Skeletal muscle tissue (tissue), 4 donors: ENCODE data around the gene MICU2. TPM values are rescaled to one million over a fixed set of nuclear protein-coding genes. Genes with fewer than 3 reads are reported as not detected.

Source experiments
- H3K27ac ChIP-seq: one replicate; pipeline ENCODE4 v1.7.0; 2013; ENCODE audit warnings: mild to moderate bottlenecking, low read depth, low read length, inconsistent platforms
- H3K27me3 ChIP-seq, 3 donors: one replicate each; pipeline ENCODE4 v1.7.0; 2013; ENCODE audit warnings: low read length in 3 of 3; ENCODE audit not compliant: control insufficient read depth in 3 of 3, insufficient read depth in 3 of 3
- H3K36me3 ChIP-seq, 3 donors: one replicate each; pipeline ENCODE4 v1.7.0; 2013; ENCODE audit warnings: low read length in 3 of 3; ENCODE audit not compliant: control insufficient read depth in 3 of 3, insufficient read depth in 3 of 3
- H3K4me1 ChIP-seq, 3 donors: one replicate each; pipeline ENCODE4 v1.7.0; 2013; ENCODE audit warnings: low read length in 3 of 3, mild to moderate bottlenecking in 3 of 3; ENCODE audit not compliant: control insufficient read depth in 3 of 3, insufficient read depth in 3 of 3
- H3K4me3 ChIP-seq, 3 donors: one replicate each; pipeline ENCODE4 v1.7.0; 2013; ENCODE audit warnings: low read length in 3 of 3
- H3K9ac ChIP-seq, 3 donors: one replicate each; pipeline ENCODE4 v1.7.0; 2013; ENCODE audit warnings: low read length in 3 of 3, mild to moderate bottlenecking in 3 of 3, moderate library complexity in 2 of 3, low read depth in 1 of 3
- H3K9me3 ChIP-seq, 3 donors: one replicate each; pipeline ENCODE4 v1.7.0; 2013; ENCODE audit warnings: low read length in 3 of 3; ENCODE audit not compliant: control insufficient read depth in 3 of 3
- total RNA-seq: library from RNA; depleted of rRNA; stranded (reverse); fragments of >200 nt; gene quantifications from one replicate; pipeline ENCODE4 v1.2.3, GENCODE V29; 2014
- donor health status: Osteomylitis.

MICU2 gene
- total RNA-seq, 1 donor from 2014 or later, result 34.4 TPM

DNA sequence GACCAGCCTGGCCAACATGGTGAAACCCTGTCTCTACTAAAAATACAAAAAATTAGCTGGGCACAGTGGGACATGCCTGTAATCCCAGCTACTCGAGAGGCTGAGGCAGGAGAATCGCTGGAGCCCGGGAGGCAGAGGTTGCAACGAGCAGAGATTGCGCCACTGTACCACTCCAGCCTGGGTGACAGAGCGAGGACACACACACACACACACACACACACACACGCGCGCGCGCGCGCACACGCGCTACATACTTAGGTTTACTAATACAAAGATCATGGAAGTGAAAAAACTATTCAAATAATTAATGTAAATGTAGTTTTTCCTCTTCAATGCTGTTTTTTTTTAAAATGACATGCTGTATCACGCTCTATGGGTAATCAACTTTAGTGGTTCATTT lies 86.4 kb downstream of the MICU2 start:
- Histone ChIP-seq H3K27me3 (no peaks in the 10 kb centered on the region), H3K27ac (no peak overlapping the region), H3K4me1 (no peaks in the 10 kb centered on the region), H3K9me3 (no peaks in the 10 kb centered on the region), H3K4me3 (no peak overlapping the region), H3K9ac (no peak overlapping the region), H3K36me3 (peaks cover 3 to 19% (median 13%) of the 10 kb centered on the region in 3 donors)

DNA sequence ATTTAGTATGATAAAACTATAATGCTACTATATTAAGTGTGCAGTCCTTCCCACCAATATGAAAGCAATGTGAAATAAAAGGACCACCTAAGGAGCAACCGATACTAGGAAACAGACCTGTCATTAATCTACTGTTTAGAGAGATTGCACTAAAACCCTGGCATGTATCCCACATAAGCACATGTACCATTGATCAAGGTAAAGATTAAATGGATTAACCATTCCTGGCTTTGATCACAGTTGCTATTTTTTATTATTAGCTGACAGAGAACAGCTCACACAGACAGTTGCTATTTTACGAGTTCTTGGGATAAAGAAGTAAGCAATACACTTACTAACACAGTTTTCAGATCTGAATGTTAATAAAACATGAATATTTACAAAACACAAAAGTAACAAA lies 87.2 kb downstream of the MICU2 start:
- H3K9ac ChIP-seq, result no peak overlapping the region
- H3K4me3 ChIP-seq, result no peak overlapping the region

GRCh38 chr13:21511849-21512248 lies 92.1 kb downstream of the MICU2 start:
- no peaks in the 10 kb centered on the region for H3K27me3 ChIP-seq
- peaks cover 7 to 16% (median 13%) of the 10 kb centered on the region in 3 donors for H3K36me3 ChIP-seq
- H3K27ac ChIP-seq, result no peak overlapping the region

More for the DNA sequence above, 87.2 kb downstream of the MICU2 start:
- Histone ChIP-seq H3K4me1 (no peaks in the 10 kb centered on the region), H3K9me3 (no peaks in the 10 kb centered on the region), H3K27me3 (no peaks in the 10 kb centered on the region), H3K27ac (no peak overlapping the region), H3K36me3 (peaks cover 3 to 19% (median 11%) of the 10 kb centered on the region in 3 donors)

GRCh38 chr13:21504379-21504778 lies 99.6 kb downstream of the MICU2 start:
- Histone ChIP-seq H3K9me3 (no peaks in the 10 kb centered on the region), H3K27ac (no peak overlapping the region), H3K27me3 (no peaks in the 10 kb centered on the region), H3K9ac (no peak overlapping the region), H3K36me3 (peaks cover 5 to 14% (median 9%) of the 10 kb centered on the region in 3 donors), H3K4me1 (no peaks in the 10 kb centered on the region), H3K4me3 (no peak overlapping the region)

More at GRCh38 chr13:21511849-21512248, 92.1 kb downstream of the MICU2 start:
- H3K9me3 ChIP-seq, result no peaks in the 10 kb centered on the region
- H3K4me1 ChIP-seq, result no peaks in the 10 kb centered on the region
- H3K9ac ChIP-seq, result no peak overlapping the region
- H3K4me3 ChIP-seq, result no peak overlapping the region

DNA sequence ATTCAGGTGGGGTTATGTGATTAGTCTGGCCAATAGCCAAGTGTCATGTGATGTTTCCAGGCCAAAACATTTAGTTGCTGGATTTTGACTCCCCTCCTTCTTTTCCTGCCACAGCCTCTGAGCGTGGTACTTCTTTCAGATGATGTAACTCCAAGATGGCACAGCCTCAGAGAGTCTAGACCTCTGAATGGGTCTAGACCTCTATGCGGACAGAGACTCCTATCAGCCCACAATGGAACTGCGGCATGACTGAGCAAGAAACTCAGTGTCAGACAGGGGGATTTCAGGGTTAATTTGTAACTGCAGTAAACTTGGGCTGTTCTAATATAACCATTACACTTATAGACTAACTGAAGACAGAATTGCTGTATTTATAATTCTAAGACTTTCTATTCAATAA lies 102.3 kb downstream of the MICU2 start:
- H3K36me3 ChIP-seq, result peaks cover 2 to 8% (median 7%) of the 10 kb centered on the region in 3 donors
- H3K27me3 ChIP-seq, result no peaks in the 10 kb centered on the region
- no peak overlapping the region for H3K4me3 ChIP-seq
- H3K27ac ChIP-seq, result no peak overlapping the region
- no peak overlapping the region for H3K9ac ChIP-seq
- no peaks in the 10 kb centered on the region for H3K9me3 ChIP-seq
- no peaks in the 10 kb centered on the region for H3K4me1 ChIP-seq

DNA sequence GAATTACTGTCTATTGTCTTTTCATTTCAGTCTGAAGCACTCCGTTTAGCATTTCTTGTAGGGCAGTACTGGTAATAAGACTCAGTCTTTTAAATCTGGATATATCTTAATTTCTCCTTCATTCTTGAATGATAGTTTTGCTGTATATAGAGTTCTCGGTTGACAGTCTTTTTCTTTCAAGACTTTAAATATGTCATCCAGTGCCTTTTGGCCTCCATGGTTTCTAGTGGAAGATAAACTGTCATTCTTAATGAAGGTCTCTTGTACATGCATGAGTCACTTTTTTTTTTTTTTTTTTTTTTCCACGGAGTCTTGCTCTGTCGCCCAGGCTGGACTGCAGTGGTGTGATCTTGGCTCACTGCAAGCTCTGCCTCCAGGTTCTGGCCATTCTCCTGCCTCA lies 117.6 kb downstream of the MICU2 start:
- Histone ChIP-seq H3K9ac (no peak overlapping the region), H3K27ac (no peak overlapping the region)

DNA sequence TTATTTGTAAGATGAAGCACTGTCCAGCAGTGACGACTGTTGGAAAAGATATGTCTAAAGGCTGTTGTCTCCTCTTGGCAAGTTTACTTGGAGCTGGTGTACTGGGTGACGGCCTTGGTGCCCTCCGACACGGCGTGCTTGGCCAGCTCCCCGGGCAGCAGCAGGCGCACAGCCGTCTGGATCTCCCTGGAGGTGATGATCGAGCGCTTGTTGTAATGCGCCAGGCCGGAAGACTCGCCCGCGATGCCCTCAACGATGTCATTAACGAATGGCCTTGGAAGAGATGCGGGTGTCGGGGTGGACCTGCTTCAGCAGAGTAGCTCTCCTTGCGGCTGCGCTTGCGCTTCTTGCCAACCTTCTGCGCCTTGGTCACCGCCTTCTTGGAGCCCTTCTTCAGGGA lies 120.2 kb downstream of the MICU2 start:
- H3K9me3 ChIP-seq, result peaks cover 0 to 4% (median 3%) of the 10 kb centered on the region in 3 donors
- H3K27me3 ChIP-seq, result no peaks in the 10 kb centered on the region
- H3K9ac ChIP-seq, result no peak overlapping the region
- H3K27ac ChIP-seq, result no peak overlapping the region
- H3K4me1 ChIP-seq, result peaks cover 3 to 12% (median 5%) of the 10 kb centered on the region in 3 donors
- H3K36me3 ChIP-seq, result no peaks in the 10 kb centered on the region
- no peak overlapping the region for H3K4me3 ChIP-seq

More for the DNA sequence above, 117.6 kb downstream of the MICU2 start:
- Histone ChIP-seq H3K9me3 (peaks cover 0 to 4% (median 3%) of the 10 kb centered on the region in 3 donors), H3K27me3 (no peaks in the 10 kb centered on the region), H3K36me3 (peaks cover 3 to 14% (median 4%) of the 10 kb centered on the region in 3 donors), H3K4me1 (peaks cover 0 to 3% (median 0%) of the 10 kb centered on the region in 3 donors), H3K4me3 (no peak overlapping the region)

DNA sequence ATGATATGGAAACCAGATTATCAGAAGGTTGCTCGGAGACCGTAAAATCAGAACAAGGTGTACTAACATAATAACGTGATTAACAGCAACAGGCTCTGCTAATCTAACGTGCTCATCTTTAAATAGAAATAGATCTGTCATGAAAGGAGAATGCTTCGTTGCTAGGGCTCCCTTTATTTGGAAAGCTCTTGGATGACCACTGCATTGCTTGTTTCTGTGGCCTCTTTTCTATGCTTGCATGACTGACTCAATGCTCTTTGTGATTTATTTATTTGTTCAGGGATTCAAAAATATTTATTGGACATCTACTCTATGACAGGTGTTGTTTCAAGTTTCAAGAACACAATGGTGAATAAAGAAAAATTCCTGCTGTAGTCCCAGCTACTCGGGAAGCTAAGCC lies 122.6 kb downstream of the MICU2 start:
- Histone ChIP-seq H3K27me3 (no peaks in the 10 kb centered on the region), H3K4me1 (peaks cover 7 to 18% (median 9%) of the 10 kb centered on the region in 3 donors), H3K9ac (peak overlapping the region in 2 of 3 donors; percentile 3 to 25), H3K27ac (peak overlapping the region; percentile 81), H3K9me3 (no peaks in the 10 kb centered on the region), H3K36me3 (no peaks in the 10 kb centered on the region), H3K4me3 (peak overlapping the region in 1 of 3 donors; percentile 17)

DNA sequence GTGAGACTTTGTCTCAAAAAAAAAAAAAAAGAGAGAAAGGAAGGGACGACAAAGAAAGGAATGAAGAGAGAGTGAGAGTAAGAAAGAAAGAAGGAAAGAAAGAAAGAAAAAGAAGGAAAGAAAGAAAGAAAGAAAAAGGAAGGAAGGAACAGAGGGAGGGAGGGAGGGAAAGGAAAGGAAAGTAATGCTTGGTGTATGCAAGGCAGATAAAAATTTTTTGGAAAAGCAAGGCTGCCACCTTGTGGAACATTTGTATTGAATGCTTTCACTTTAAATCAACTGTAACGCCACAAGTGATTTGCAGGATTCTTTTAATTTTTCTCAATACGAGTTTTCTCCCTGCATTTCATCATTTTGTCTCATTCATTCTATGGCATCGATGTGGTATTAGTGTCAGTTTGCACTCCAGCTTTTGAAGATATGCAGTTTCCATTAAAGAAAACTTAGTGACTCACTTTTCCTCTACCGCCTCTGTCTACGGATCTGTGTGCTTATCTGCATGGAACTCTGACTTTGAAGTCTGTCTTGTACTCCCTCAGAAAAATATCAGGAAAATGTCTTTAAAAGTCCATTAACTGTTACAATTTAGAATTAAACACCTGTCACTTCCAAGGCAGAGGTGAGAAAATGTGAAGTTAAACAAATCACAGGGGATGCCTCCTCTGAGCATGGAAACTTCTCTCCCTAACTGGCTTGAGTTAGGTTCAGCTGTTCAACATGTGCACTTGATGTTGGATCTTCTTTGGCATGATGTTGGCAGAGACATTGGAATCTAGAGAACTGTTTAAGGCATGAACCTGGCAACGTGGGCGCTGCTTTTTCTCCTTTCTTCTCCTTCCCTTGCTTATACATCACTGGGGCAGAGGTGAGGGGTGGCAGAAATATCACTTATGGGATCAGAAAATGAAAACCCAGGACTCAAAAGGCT lies 124.8 kb downstream of the MICU2 start:
- H3K27me3 ChIP-seq, result no peaks in the 10 kb centered on the region
- H3K27ac ChIP-seq, result peak overlapping the region; percentile 36
- H3K9ac ChIP-seq, result peak overlapping the region; percentile 11 to 46 (median 34)
- peak overlapping the region; percentile 58 to 66 (median 65) for H3K4me3 ChIP-seq
- H3K36me3 ChIP-seq, result no peaks in the 10 kb centered on the region
- peaks cover 7 to 18% (median 9%) of the 10 kb centered on the region in 3 donors for H3K4me1 ChIP-seq
- H3K9me3 ChIP-seq, result no peaks in the 10 kb centered on the region

DNA sequence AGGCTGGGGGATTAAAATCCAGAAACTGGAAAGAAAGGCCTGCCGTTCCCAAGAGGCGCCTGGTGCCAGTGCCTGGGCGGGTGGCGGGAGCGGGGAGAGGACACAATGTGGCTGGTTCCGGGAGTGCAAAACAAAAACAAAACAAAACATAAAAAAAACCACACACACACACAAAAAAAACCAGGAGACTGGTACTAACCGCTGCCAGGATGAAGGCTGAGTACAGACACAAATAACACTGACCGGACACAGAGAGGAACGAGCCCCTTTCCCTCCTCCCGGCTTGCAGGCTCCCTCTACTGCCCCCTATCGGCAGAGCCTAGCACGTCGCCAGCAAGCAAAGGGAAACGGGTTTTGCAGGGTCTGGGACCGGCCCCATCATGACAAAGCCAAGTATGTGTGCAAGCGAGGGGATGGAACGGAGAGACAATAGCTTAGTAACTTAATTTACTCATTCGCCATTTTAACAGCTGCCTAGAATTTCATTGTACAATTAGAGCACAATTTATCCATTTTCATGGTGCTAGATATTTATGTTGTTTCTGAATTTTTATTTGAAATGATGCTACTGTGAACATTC lies 127.0 kb downstream of the MICU2 start:
- Histone ChIP-seq H3K4me1 (peaks cover 7 to 15% (median 9%) of the 10 kb centered on the region in 3 donors), H3K27ac (no peak overlapping the region), H3K36me3 (no peaks in the 10 kb centered on the region), H3K9ac (peak overlapping the region; percentile 68 to 81 (median 81)), H3K27me3 (no peaks in the 10 kb centered on the region), H3K9me3 (no peaks in the 10 kb centered on the region), H3K4me3 (peak overlapping the region; percentile 71 to 76 (median 76))
